ENCODE results near the gene CADM1.

CADM1 gene

DNA sequence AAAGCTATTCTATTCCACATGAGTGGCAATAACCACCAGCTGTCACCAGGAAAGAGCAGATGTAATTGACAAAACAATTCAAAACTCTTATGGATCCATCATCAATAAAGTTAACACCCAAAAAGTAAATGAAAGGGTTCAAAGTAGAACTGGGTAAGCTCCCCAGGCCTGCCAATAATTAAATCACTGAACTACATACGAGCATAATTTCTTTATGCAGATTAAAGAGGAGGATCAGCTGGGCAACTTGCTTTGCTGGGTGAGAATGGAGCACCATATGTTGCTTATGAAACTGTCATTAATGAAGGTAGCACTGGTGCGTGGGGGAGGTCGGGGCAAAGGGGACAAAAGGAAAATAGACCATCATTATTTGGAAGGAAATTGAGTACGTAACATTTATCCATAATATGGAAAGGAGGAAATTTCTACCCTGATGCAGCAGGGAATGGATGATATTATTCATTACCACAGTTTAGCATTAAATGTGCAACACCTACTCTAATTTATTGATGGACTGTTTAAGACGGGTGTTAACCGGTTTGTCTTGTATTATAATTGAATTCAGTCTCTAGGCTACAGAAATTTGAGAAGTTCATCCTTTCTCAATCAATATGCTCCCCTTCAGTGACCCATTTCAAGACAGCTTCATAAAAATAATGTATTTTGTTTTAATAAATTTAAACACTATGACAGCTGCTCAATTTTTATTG lies 315.9 kb downstream of the CADM1 start:
- no peak for TF ChIP-seq CTCF (IDR thresholded peaks at IDR 0.05; ENCODE audit: low read depth, low read length)
- no peak overlapping the region for H3K4me3 ChIP-seq (replicated peaks in 1 of 2; ENCODE audit: low read depth in 2 of 2, low read length in 2 of 2)
- no peak for DNase-seq (ENCODE audit: low read depth in 2 of 2)

DNA sequence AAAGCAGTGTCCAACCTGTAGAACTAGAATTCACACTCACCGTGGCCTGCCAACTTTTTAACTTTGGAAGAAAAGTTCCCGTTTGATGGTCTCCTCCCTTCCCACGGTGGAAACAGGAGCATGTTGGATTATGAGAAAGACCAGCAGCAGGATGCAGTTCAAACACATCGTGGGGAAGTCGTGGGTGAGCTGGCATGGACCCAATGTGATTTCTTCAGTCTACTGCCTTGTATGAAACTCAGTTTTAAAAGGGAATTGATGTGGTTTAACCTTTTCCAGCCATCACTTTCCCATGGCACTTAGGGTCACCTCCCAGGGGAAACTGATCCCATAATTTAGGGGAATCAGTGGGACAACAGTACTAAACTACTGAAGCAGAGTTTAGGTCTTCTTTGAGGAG lies 318.3 kb downstream of the CADM1 start:
- no peak for TF ChIP-seq CTCF (IDR thresholded peaks at IDR 0.05; ENCODE audit: low read depth, low read length)
- DNase-seq (ENCODE audit: low read depth in 2 of 2): no peak
- H3K4me3 ChIP-seq (replicated peaks in 1 of 2; ENCODE audit: low read depth in 2 of 2, low read length in 2 of 2): no peak overlapping the region

- no peak for TF ChIP-seq CTCF (IDR thresholded peaks at IDR 0.05; ENCODE audit: low read depth, low read length)
- H3K4me3 ChIP-seq (replicated peaks in 1 of 2; ENCODE audit: low read depth in 2 of 2, low read length in 2 of 2): no peak overlapping the region
- DNase-seq (ENCODE audit: low read depth in 2 of 2): no peak
Measured at GRCh38 chr11:115185507-115185906, 318.7 kb downstream of the CADM1 start.

DNA sequence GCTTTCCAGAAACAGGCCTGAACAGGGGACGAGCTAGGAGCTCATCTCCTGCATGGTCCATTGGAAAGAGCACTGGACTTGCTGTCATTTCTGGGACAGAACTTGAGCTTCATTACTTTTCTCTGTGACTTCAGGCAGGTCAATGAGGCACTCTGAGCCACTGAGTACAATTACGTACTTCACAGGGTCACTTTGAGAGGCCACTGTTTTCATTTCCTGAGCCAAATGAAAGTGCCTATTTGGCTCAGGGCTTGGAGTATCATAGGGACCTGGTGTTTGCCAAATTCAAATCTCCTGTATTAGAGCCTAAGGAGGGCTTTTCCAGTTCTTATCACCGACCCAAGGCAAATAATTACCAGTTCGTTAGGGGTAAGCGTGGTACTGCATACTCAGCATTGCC lies 319.3 kb downstream of the CADM1 start:
- no peak for DNase-seq (ENCODE audit: low read depth in 2 of 2)
- no peak overlapping the region for H3K4me3 ChIP-seq (replicated peaks in 1 of 2; ENCODE audit: low read depth in 2 of 2, low read length in 2 of 2)
- no peak for TF ChIP-seq CTCF (IDR thresholded peaks at IDR 0.05; ENCODE audit: low read depth, low read length)

- TF ChIP-seq CTCF (IDR thresholded peaks at IDR 0.05; ENCODE audit: low read depth, low read length): no peak
- H3K4me3 ChIP-seq (replicated peaks in 1 of 2; ENCODE audit: low read depth in 2 of 2, low read length in 2 of 2): no peak overlapping the region
- DNase-seq (ENCODE audit: low read depth in 2 of 2): no peak
Measured at GRCh38 chr11:115183830-115184229, 320.4 kb downstream of the CADM1 start.

DNA sequence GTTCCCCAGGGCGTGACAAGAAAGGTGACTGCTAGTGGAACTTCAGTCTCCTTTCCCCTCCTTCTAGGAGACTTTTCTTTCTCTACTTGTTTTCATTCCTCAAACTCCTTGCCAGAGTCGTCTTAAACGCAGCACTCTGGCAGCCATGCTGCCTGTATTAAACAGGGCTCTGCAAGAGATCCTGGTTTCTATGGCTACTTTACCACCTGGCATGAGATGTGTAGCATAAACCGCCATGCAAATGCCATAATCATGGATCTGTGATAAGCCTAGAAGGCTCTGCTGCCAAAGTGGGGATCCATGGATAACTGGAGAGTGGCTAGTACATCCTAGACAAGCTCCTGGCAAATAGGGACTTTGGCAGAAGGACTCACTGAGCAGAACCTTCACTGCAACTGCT lies 321.1 kb downstream of the CADM1 start:
- no peak for DNase-seq (ENCODE audit: low read depth in 2 of 2)
- TF ChIP-seq CTCF (IDR thresholded peaks at IDR 0.05; ENCODE audit: low read depth, low read length): no peak
- no peak overlapping the region for H3K4me3 ChIP-seq (replicated peaks in 1 of 2; ENCODE audit: low read depth in 2 of 2, low read length in 2 of 2)

Data from cardiac fibroblast (primary cell).